Kidney (tissue), 14 donors: Measurements from ENCODE around the gene BBS1. TPM values are rescaled to one million over a fixed set of nuclear protein-coding genes. Genes with fewer than 3 reads are reported as not detected.

ENCODE experiments used
- DNase-seq, 5 donors: peaks; one replicate each; pipeline ENCODE4 v3.0.0-alpha.2; 2013 to 2020
- FAIRE-seq: peaks from 2 replicates; lab custom pipeline; 2012; peaks lifted over from hg19 to GRCh38; lab: Jason Lieb, UNC
- H3K27ac ChIP-seq, 2 donors: one replicate each; pipeline ENCODE4 v1.7.0; 2013; ENCODE audit warnings: low read depth in 2 of 2, low read length in 2 of 2, inconsistent platforms in 1 of 2
- H3K27me3 ChIP-seq: one replicate; pipeline ENCODE4 v1.7.1; 2013; ENCODE audit warnings: low read length, inconsistent platforms; ENCODE audit not compliant: control insufficient read depth, insufficient read depth
- H3K36me3 ChIP-seq, 3 donors: one replicate each; pipeline versions ENCODE4 v1.7.0 to v1.7.1; 2013; ENCODE audit warnings: low read length in 3 of 3, control low read depth in 1 of 3, inconsistent platforms in 1 of 3; ENCODE audit not compliant: insufficient read depth in 3 of 3, control insufficient read depth in 2 of 3
- H3K4me1 ChIP-seq, 3 donors: one replicate each; pipeline versions ENCODE4 v1.7.0 to v1.7.1; 2013; ENCODE audit warnings: low read length in 3 of 3, inconsistent platforms in 1 of 3, low read depth in 1 of 3; ENCODE audit not compliant: control insufficient read depth in 2 of 3, insufficient read depth in 2 of 3
- H3K4me3 ChIP-seq, 3 donors: one replicate each; pipeline versions ENCODE4 v1.7.0 to v1.8.1; 2013; ENCODE audit warnings: low read length in 3 of 3, control low read depth in 1 of 3, inconsistent platforms in 1 of 3
- H3K9ac ChIP-seq, 3 donors: one replicate each; pipeline versions ENCODE4 v1.7.0 to v1.7.1; 2013; ENCODE audit warnings: low read length in 3 of 3, control low read depth in 1 of 3, inconsistent platforms in 1 of 3
- H3K9me3 ChIP-seq, 3 donors: one replicate each; pipeline versions ENCODE4 v1.7.0 to v1.7.1; 2013; ENCODE audit warnings: low read length in 3 of 3, control low read depth in 1 of 3, inconsistent platforms in 1 of 3; ENCODE audit not compliant: control insufficient read depth in 2 of 3, insufficient read depth in 1 of 3
- intact Hi-C: fragments of 100-400 bp; cut with DNase I; formaldehyde crosslinking; loops from one replicate; pipeline ENCODE4 v1.11.1; 2022
- polyA plus RNA-seq: library from polyadenylated mRNA; stranded (reverse); fragments of 350-450 nt; fragmentation: Illumina TruSeq; extraction: RNeasy Lipid Tissue Mini Kit (QIAGEN cat#74804); gene quantifications from one replicate; pipeline ENCODE4 v1.2.3, GENCODE V29; 2014; ENCODE audit warnings: low read depth, low replicate concordance; ENCODE audit not compliant: insufficient read depth
- total RNA-seq: library from RNA; stranded (reverse); fragmentation: NEBNext Ultra II Directional; extraction: Animal tissue kit (Norgen Biotek cat#: 25700); gene quantifications from one replicate; pipeline ENCODE4 v1.2.1, GENCODE V29; 2021
- TF ChIP-seq, protein P1 (sequence below): IDR thresholded peaks from 3 replicates; pipeline ENCODE4 v1.5.1; 2012; ENCODE audit warnings: mild to moderate bottlenecking, moderate library complexity, borderline replicate concordance; ENCODE audit not compliant: insufficient read depth; ENCODE audit errors: extremely low read depth
- donor health status: control.
- donor health status: control.
- donor health status: control.
- donor health status: control.
- donor health status: control.
- donor health status: DM: yes; HTN: yes; CAD: no.
- donor health status: Normal renal cell carcinoma (clear cell type).

The BBS1 gene
- total and polyA plus RNA-seq, 2 donors from 2014 or later: 30.1 to 85.4 TPM

GRCh38 chr11:66494458-66494857, 16.0 kb upstream of the BBS1 start:
- no peaks in the 10 kb centered on the region for H3K9me3 ChIP-seq
- peaks cover 0 to 8% (median 0%) of the 10 kb centered on the region in 3 donors for H3K4me1 ChIP-seq
- intact Hi-C loops: no loop called here
- H3K4me3 ChIP-seq: no peak overlapping the region
- DNase-seq: peak in 1 of 5 donors; percentile 14
- no peaks in the 10 kb centered on the region for H3K27me3 ChIP-seq
- H3K27ac ChIP-seq: no peak overlapping the region
- no peak overlapping the region for H3K9ac ChIP-seq
- no peak for FAIRE-seq
- H3K36me3 ChIP-seq: peaks cover 0 to 3% (median 0%) of the 10 kb centered on the region in 3 donors
- TF ChIP-seq, protein P1, sequence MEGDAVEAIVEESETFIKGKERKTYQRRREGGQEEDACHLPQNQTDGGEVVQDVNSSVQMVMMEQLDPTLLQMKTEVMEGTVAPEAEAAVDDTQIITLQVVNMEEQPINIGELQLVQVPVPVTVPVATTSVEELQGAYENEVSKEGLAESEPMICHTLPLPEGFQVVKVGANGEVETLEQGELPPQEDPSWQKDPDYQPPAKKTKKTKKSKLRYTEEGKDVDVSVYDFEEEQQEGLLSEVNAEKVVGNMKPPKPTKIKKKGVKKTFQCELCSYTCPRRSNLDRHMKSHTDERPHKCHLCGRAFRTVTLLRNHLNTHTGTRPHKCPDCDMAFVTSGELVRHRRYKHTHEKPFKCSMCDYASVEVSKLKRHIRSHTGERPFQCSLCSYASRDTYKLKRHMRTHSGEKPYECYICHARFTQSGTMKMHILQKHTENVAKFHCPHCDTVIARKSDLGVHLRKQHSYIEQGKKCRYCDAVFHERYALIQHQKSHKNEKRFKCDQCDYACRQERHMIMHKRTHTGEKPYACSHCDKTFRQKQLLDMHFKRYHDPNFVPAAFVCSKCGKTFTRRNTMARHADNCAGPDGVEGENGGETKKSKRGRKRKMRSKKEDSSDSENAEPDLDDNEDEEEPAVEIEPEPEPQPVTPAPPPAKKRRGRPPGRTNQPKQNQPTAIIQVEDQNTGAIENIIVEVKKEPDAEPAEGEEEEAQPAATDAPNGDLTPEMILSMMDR: no peak

DNA sequence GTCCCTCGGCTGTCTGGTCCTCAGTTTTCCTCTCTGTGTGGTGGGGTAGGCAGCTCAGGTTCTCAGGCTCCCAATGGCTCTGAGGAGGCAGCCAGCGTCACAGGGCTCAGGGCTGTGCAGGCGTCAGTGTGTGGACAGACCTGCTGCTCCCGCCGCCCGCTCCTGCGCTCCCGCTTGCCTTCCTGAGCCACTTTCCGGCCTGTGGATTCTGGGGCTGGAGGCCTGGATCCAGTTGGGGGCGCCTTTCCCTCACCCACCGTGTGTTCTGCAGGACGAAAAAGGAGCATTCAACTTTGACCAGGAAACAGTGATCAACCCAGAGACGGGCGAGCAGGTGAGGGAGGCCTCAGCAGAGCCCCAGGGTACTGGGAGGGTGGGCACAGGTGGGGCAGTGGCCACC, 15.5 kb upstream of the BBS1 start:
- peaks cover 0 to 8% (median 0%) of the 10 kb centered on the region in 3 donors for H3K4me1 ChIP-seq
- no peak overlapping the region for H3K4me3 ChIP-seq
- TF ChIP-seq, protein P1: no peak
- intact Hi-C loops: no loop called here
- no peak for DNase-seq
- no peak overlapping the region for H3K27ac ChIP-seq
- H3K36me3 ChIP-seq: peaks cover 0 to 2% (median 0%) of the 10 kb centered on the region in 3 donors
- no peak overlapping the region for H3K9ac ChIP-seq
- FAIRE-seq: no peak
- H3K27me3 ChIP-seq: no peaks in the 10 kb centered on the region
- H3K9me3 ChIP-seq: no peaks in the 10 kb centered on the region

- intact Hi-C loops: no loop called here
- Histone ChIP-seq H3K27ac (no peak overlapping the region), H3K9ac (no peak overlapping the region), H3K27me3 (no peaks in the 10 kb centered on the region), H3K9me3 (no peaks in the 10 kb centered on the region), H3K36me3 (peaks cover 0 to 4% (median 0%) of the 10 kb centered on the region in 3 donors), H3K4me3 (no peak overlapping the region), H3K4me1 (peaks cover 0 to 8% (median 0%) of the 10 kb centered on the region in 3 donors)
- DNase-seq (peak in 2 of 5 donors; percentile 22 to 75), FAIRE-seq (no peak)
- TF ChIP-seq, protein P1: no peak
Measured at GRCh38 chr11:66495401-66495854, 15.0 kb upstream of the BBS1 start.

DNA sequence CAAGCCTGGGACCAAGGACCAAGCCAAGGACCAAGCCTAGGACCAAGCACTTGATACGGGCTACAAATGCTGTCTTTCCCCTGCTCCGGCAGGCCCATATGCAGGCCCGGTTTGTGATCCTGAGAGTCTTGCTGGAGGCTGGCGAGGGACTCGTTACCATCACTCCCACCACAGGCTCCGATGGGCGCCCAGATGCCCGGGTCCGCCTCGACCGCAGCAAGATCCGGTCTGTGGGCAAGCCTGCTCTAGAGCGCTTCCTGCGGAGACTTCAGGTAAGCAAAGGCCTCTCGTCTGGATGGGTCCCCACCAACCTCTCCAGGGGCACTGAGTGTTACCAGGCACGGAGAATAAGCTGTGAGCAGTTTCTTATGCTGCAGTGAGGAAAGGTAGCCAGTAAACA, 13.2 kb upstream of the BBS1 start:
- Histone ChIP-seq H3K4me1 (peaks cover 0 to 5% (median 0%) of the 10 kb centered on the region in 3 donors), H3K9ac (no peak overlapping the region), H3K9me3 (no peaks in the 10 kb centered on the region), H3K4me3 (no peak overlapping the region), H3K27ac (no peak overlapping the region), H3K36me3 (peaks cover 0 to 4% (median 0%) of the 10 kb centered on the region in 3 donors), H3K27me3 (no peaks in the 10 kb centered on the region)
- intact Hi-C loops: no loop called here
- FAIRE-seq (no peak), DNase-seq (no peak)
- TF ChIP-seq, protein P1: no peak
